ENCODE results near the gene COL21A1. TPM values are rescaled to one million over a fixed set of nuclear protein-coding genes. Genes with fewer than 3 reads are reported as not detected.

COL21A1 gene
- total RNA-seq, 4 donors from 2014 or later = 8.3 to 22.2 (median 9.0) TPM

DNA sequence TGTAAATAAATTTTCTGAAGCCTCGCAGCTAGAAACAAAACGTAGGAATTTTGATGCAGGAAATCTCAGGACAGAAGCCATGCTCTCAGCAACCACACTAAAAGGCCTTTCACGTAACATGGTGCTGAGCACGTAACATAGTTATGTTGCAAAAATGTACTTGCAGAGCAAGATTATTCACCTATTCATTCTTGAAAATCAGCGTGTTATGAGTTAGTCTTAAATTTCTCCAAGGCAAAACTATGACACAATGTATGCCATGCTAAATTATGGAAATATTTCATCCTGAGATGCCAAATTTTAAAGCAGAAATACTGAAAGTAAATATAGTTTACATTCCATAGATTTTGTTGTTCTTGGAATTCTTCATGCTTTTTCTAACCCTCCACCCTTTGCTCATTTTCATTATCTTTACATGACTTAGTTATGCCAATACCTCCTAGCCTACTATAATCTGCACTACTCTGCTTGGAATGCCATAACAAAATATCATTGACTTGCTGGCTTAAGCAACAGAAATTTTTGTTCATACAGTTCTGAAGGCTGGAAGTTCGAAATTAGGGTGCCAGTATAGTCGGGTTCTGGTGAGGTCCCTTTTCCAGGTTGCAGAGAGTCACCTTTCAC, 192.2 kb downstream of the COL21A1 start:
- no peaks in the 10 kb centered on the region for H3K9me3 ChIP-seq
- H3K27ac ChIP-seq (replicated peaks in 1 of 4) = no peak overlapping the region
- no peaks in the 10 kb centered on the region for H3K4me1 ChIP-seq
- WGBS = 94% methylated on average over 7 of the region's 7 CpGs
- no peak for DNase-seq (ENCODE audit: extremely low spot score)
- TF ChIP-seq, protein P1, sequence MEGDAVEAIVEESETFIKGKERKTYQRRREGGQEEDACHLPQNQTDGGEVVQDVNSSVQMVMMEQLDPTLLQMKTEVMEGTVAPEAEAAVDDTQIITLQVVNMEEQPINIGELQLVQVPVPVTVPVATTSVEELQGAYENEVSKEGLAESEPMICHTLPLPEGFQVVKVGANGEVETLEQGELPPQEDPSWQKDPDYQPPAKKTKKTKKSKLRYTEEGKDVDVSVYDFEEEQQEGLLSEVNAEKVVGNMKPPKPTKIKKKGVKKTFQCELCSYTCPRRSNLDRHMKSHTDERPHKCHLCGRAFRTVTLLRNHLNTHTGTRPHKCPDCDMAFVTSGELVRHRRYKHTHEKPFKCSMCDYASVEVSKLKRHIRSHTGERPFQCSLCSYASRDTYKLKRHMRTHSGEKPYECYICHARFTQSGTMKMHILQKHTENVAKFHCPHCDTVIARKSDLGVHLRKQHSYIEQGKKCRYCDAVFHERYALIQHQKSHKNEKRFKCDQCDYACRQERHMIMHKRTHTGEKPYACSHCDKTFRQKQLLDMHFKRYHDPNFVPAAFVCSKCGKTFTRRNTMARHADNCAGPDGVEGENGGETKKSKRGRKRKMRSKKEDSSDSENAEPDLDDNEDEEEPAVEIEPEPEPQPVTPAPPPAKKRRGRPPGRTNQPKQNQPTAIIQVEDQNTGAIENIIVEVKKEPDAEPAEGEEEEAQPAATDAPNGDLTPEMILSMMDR (IDR thresholded peaks at IDR 0.05) = no peak
- TF ChIP-seq EP300 (IDR thresholded peaks at IDR 0.05) (no peak), POLR2A (IDR thresholded peaks at IDR 0.05; ENCODE audit: low read depth) (no peak), POLR2AphosphoS5 (IDR thresholded peaks at IDR 0.05) (no peak)
- H3K27me3 ChIP-seq = no peaks in the 10 kb centered on the region
- no peak overlapping the region for H3K4me3 ChIP-seq
- no peaks in the 10 kb centered on the region for H3K36me3 ChIP-seq
- intact Hi-C loops (cut with DNase I) = no loop called here

DNA sequence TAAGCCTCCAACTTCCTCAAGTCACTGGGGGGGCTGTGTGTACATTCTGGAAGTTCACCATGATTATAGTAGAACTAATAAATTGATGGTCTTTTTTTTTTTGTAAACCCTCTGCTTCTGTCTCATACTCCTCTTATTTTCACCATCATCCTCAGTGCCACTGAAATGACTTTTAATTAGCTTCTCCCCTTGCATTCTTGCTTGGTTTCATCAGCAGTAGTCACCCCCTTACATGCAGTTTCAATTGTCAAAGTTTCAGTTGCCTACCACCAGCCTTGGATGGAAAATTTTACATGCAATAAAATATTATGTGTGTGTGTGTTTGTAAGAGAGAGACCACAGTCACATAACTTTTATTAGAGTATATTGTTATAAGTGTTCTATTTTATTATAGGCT, 196.2 kb downstream of the COL21A1 start:
- H3K36me3 ChIP-seq = no peaks in the 10 kb centered on the region
- no peaks in the 10 kb centered on the region for H3K4me1 ChIP-seq
- intact Hi-C loops (cut with DNase I) = no loop called here
- DNase-seq (ENCODE audit: extremely low spot score) = no peak
- no peak overlapping the region for H3K4me3 ChIP-seq
- TF ChIP-seq, protein P1 (IDR thresholded peaks at IDR 0.05) = no peak
- TF ChIP-seq POLR2A (IDR thresholded peaks at IDR 0.05; ENCODE audit: low read depth) = no peak
- no peak for TF ChIP-seq EP300 (IDR thresholded peaks at IDR 0.05)
- no peak for TF ChIP-seq POLR2AphosphoS5 (IDR thresholded peaks at IDR 0.05)
- no peaks in the 10 kb centered on the region for H3K9me3 ChIP-seq
- H3K27ac ChIP-seq (replicated peaks in 1 of 4) = no peak overlapping the region
- H3K27me3 ChIP-seq = no peaks in the 10 kb centered on the region

DNA sequence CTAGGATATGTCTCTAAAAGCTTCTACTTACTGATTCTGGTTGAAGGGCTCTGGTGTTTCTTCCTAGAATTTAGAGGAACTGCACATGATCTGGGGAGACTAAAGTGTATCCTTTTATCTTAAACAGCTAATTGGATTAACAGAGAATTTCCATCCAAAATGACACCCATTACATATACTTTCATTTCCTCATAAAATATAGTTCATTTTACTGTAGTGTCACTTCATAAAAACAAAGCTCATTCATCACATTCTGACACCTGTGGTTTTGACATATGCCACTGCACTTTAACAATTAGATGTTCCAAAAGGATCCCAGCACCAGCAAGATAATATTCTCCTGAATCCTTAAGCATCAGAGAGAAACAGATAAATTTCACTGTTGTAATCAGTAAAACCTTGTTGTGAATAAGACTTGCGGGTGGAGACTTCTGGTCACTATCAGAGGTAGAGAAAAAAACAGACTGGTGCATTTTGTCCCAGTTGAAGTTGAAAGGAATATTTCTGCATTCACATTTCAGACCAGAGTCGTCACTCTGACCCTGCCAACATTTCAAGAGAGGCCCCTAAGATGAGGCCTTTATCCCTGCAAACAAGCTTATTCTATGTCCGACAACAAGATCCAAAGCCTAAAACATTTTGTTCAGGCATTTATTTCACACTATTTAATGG, 196.7 kb downstream of the COL21A1 start:
- no peak for TF ChIP-seq POLR2AphosphoS5 (IDR thresholded peaks at IDR 0.05)
- TF ChIP-seq POLR2A (IDR thresholded peaks at IDR 0.05; ENCODE audit: low read depth) = no peak
- TF ChIP-seq, protein P1 (IDR thresholded peaks at IDR 0.05) = no peak
- no peak for TF ChIP-seq EP300 (IDR thresholded peaks at IDR 0.05)
- no peaks in the 10 kb centered on the region for H3K9me3 ChIP-seq
- no peak overlapping the region for H3K4me3 ChIP-seq
- H3K36me3 ChIP-seq = no peaks in the 10 kb centered on the region
- H3K4me1 ChIP-seq = no peaks in the 10 kb centered on the region
- 92% methylated on average over 3 of the region's 3 CpGs for WGBS
- intact Hi-C loops (cut with DNase I) = no loop called here
- H3K27me3 ChIP-seq = no peaks in the 10 kb centered on the region
- DNase-seq (ENCODE audit: extremely low spot score) = no peak
- no peak overlapping the region for H3K27ac ChIP-seq (replicated peaks in 1 of 4)

DNA sequence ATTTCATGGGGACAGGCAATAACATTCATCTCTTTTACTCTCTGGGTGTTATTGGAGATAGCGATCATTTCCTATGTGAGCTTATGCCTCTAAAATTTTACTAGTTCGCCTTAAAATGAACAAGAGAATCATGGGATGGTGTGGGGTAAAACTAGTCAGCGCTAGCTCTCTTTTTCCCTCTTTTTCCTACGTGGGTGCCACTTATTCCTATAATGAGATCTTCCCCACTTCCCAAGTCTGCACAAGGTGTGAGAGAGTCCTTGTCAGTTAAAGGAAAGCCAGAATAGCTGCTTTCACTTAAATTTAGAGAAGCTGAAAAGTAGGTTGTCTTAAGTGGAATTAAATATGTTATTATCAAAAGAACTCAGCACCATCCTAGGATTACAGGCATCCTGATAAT, 198.8 kb downstream of the COL21A1 start:
- Histone ChIP-seq H3K27ac (replicated peaks in 1 of 4) (no peak overlapping the region), H3K36me3 (no peaks in the 10 kb centered on the region), H3K4me1 (no peaks in the 10 kb centered on the region), H3K9me3 (no peaks in the 10 kb centered on the region), H3K27me3 (no peaks in the 10 kb centered on the region), H3K4me3 (no peak overlapping the region)
- no peak for TF ChIP-seq EP300 (IDR thresholded peaks at IDR 0.05)
- 97% methylated on average over 4 of the region's 4 CpGs for WGBS
- intact Hi-C loops (cut with DNase I) = no loop called here
- no peak for DNase-seq (ENCODE audit: extremely low spot score)

DNA sequence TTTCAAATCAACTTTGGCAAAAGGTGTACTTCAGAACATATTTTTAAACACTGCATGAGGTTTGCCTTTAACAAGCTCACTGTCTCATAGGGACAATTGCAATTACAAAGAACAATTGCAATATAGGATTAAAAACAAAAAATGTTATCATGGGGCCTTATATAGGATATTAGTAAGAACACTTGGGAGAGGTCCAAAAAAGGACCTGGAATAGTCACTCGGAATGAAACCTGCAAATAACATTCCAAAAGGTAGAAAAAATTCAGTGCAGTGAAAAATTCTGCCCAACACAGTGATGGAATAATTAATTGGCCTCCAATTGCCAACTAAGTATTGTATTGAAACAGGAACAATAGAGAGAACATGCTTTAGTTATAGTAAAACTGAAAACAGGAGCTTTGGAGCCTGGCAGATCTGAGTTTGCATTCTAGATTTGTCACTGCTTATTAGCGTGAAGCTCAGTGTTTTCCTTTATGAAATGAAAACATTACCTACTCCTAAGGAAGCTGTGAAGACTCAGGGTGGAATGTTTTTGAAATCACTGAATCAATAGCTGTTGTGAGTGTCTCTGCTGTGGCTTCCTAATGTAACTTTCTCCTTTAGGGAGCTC, 199.3 kb downstream of the COL21A1 start:
- no peak for TF ChIP-seq POLR2AphosphoS5 (IDR thresholded peaks at IDR 0.05)
- no peak for TF ChIP-seq EP300 (IDR thresholded peaks at IDR 0.05)
- TF ChIP-seq, protein P1 (IDR thresholded peaks at IDR 0.05) = no peak
- no peak for TF ChIP-seq POLR2A (IDR thresholded peaks at IDR 0.05; ENCODE audit: low read depth)
- Histone ChIP-seq H3K36me3 (no peaks in the 10 kb centered on the region), H3K27me3 (no peaks in the 10 kb centered on the region), H3K9me3 (no peaks in the 10 kb centered on the region), H3K27ac (replicated peaks in 1 of 4) (no peak overlapping the region), H3K4me3 (no peak overlapping the region), H3K4me1 (no peaks in the 10 kb centered on the region)
- intact Hi-C loops (cut with DNase I) = no loop called here
- no peak for DNase-seq (ENCODE audit: extremely low spot score)
- WGBS = 88% methylated on average over 2 of the region's 2 CpGs

Data from esophagus muscularis mucosa (tissue), 4 donors.